Measurements from ENCODE around the gene UBL3.

DNA sequence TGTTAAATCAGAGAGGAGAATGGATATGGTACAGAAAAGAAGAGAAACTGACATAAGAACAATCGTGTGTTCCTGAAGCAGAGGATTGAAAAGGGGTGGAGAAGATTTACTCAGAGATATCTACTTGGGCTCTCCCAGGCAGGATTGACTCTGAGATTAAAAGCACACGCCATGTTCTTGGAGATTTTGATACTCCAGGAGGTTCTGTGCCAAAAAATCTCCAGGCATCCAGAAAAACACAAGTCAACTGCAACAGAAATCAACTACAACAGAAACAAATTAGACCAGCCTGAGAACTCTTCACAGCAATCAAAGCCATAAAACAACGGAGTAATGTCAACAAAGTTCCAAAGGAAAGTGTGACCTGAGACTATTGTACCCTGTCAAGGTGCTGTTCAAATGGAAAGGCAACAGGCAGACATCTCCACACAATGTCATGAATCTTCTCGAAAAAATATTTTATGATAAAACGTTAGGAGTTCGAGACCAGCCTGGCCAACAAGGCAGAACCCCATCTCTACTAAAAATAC, 104.2 kb downstream of the UBL3 start:
- TF ChIP-seq POLR2A (IDR thresholded peaks at IDR 0.05; ENCODE audit: low read depth, low read length) = no peak
- no peak for TF ChIP-seq PAX5 (IDR thresholded peaks at IDR 0.05; ENCODE audit: insufficient read depth, low read length, severe bottlenecking)
- TF ChIP-seq POLR2AphosphoS5 (IDR thresholded peaks at IDR 0.05; ENCODE audit: low read depth, low read length) = no peak
- no peak for TF ChIP-seq TAF1 (IDR thresholded peaks at IDR 0.05; ENCODE audit: low read depth, low read length)
- no peak for TF ChIP-seq SPI1 (IDR thresholded peaks at IDR 0.05; ENCODE audit: low read depth, low read length)

All from GM12891 (cell line).